Measurements from ENCODE around the gene RIF1. TPM values are rescaled to one million over a fixed set of nuclear protein-coding genes. Genes with fewer than 3 reads are reported as not detected.

Gene RIF1
- polyA plus RNA-seq, 1 experiment, result 5.7 TPM

GRCh38 chr2:151439127-151439526, 29.4 kb downstream of the RIF1 start:
- H3K4me3 ChIP-seq (ENCODE audit: low read depth, low read length), result no peak overlapping the region
- ChIA-PET POLR2A (no interaction called here), CTCF (interaction anchor here (1.1 to 2.9 kb wide), 5 partner anchors 9 to 1844 kb away, joined by 3 to 18 read pairs (median 3); partner anchors contain the start of gene RIF1)
- no peak for DNase-seq (ENCODE audit: low read depth)
- no peaks in the 10 kb centered on the region for H3K27me3 ChIP-seq (ENCODE audit: control insufficient read depth, insufficient read depth, low read length)
- peaks cover 9% of the 10 kb centered on the region for H3K36me3 ChIP-seq (ENCODE audit: control insufficient read depth, insufficient read depth, low read length)
- no peak for TF ChIP-seq CTCF (IDR thresholded peaks at IDR 0.05; ENCODE audit: insufficient read depth, low read depth, low read length)

GRCh38 chr2:151459358-151459757, 49.7 kb downstream of the RIF1 start:
- TF ChIP-seq CTCF (IDR thresholded peaks at IDR 0.05; ENCODE audit: insufficient read depth, low read depth, low read length), result no peak
- ChIA-PET CTCF (interaction anchor here (1.4 kb wide), 1 partner anchor 23 kb away, joined by 5 read pairs; no protein-coding TSS in a partner anchor), POLR2A (no interaction called here)
- H3K36me3 ChIP-seq (ENCODE audit: control insufficient read depth, insufficient read depth, low read length), result peaks cover 3% of the 10 kb centered on the region; the same call in 1 of the 2 replicates
- no peak for DNase-seq (ENCODE audit: low read depth)
- H3K27me3 ChIP-seq (ENCODE audit: control insufficient read depth, insufficient read depth, low read length), result no peaks in the 10 kb centered on the region
- no peak overlapping the region for H3K4me3 ChIP-seq (ENCODE audit: low read depth, low read length)

GRCh38 chr2:151465771-151466170, 56.1 kb downstream of the RIF1 start:
- POLR2A ChIA-PET, result no interaction called here
- H3K36me3 ChIP-seq (ENCODE audit: control insufficient read depth, insufficient read depth, low read length), result peaks cover 4% of the 10 kb centered on the region
- CTCF ChIA-PET, result interaction anchor here (0.6 to 1.5 kb wide), 3 partner anchors 11 to 29 kb away, joined by 3 read pairs; no protein-coding TSS in a partner anchor
- no peak overlapping the region for H3K4me3 ChIP-seq (ENCODE audit: low read depth, low read length)
- no peak for TF ChIP-seq CTCF (IDR thresholded peaks at IDR 0.05; ENCODE audit: insufficient read depth, low read depth, low read length)
- no peak for DNase-seq (ENCODE audit: low read depth)
- H3K27me3 ChIP-seq (ENCODE audit: control insufficient read depth, insufficient read depth, low read length), result no peaks in the 10 kb centered on the region

- DNase-seq (ENCODE audit: low read depth), result no peak
- POLR2A ChIA-PET, result no interaction called here
- TF ChIP-seq CTCF (IDR thresholded peaks at IDR 0.05; ENCODE audit: insufficient read depth, low read depth, low read length), result no peak
- Histone ChIP-seq H3K36me3 (ENCODE audit: control insufficient read depth, insufficient read depth, low read length) (peaks cover 3% of the 10 kb centered on the region; the same call in 1 of the 2 replicates), H3K4me3 (ENCODE audit: low read depth, low read length) (no peak overlapping the region), H3K27me3 (ENCODE audit: control insufficient read depth, insufficient read depth, low read length) (no peaks in the 10 kb centered on the region)
- CTCF ChIA-PET, result interaction anchor here (0.8 kb wide), 1 partner anchor 15 kb away, joined by 3 read pairs; no protein-coding TSS in a partner anchor
Measured at GRCh38 chr2:151470556-151470955, 60.9 kb downstream of the RIF1 start.

- H3K36me3 ChIP-seq (ENCODE audit: control insufficient read depth, insufficient read depth, low read length), result no peaks in the 10 kb centered on the region; the same call in 1 of the 2 replicates
- POLR2A ChIA-PET, result no interaction called here
- no peak overlapping the region for H3K4me3 ChIP-seq (ENCODE audit: low read depth, low read length)
- no peak for DNase-seq (ENCODE audit: low read depth)
- no peak for TF ChIP-seq CTCF (IDR thresholded peaks at IDR 0.05; ENCODE audit: insufficient read depth, low read depth, low read length)
- no peaks in the 10 kb centered on the region for H3K27me3 ChIP-seq (ENCODE audit: control insufficient read depth, insufficient read depth, low read length)
- CTCF ChIA-PET, result interaction anchor here (1.6 kb wide), 1 partner anchor 36 kb away, joined by 5 read pairs; no protein-coding TSS in a partner anchor
Measured at GRCh38 chr2:151472966-151473365, 63.3 kb downstream of the RIF1 start.

Measured in BJ (cell line).